Measurements from ENCODE around the gene MRPS9.

MRPS9 gene

DNA sequence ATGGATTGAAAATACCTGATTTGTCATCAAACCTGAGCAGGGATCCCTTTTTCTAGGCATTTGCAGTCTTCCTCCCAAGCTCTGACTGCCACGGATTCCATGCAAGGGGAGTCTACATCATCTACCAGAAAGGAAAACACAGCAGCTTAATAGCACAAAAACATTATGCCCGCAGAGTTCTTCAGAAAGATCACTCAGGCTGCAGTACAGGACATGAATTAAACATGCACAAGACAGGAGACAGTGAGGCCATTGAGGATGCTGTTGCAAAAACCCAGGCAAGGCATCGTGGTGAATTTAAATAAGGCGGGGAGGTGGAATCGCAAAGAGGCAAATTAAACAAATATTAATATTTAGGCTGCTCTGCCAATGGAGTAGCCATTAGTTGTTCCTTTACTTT, 88.5 kb downstream of the MRPS9 start:
- no peak for DNase-seq

DNA sequence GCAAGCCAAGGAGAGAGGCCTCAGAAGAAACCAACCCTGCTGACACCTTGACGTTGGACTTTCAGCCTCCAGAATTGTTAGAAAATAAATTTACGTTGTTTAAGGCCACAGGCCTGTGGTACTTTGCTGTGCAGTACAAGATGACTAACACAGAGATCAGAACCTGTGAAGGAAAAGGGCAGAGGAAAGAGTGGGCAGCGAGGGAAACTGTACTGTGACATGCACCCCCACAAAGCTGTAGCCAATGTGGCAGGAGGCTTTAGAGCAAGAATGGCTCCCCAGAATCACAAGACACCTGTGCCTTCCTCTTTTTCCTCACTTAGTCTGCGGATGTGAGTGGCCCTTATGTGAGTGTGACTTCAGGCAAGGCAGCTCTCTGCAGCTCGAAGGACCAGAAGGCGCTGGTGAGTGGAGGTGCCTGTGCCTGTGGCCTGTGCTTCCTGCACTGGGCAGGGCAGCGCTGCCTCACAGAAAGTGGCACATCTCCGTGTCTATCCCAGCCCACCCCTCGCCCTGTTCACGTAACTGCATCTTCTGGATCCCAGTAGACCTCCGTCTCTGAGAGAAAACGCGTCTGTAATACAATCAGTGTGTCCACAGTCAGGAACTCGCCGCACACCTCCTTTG, 89.5 kb downstream of the MRPS9 start:
- DNase-seq: no peak

DNA sequence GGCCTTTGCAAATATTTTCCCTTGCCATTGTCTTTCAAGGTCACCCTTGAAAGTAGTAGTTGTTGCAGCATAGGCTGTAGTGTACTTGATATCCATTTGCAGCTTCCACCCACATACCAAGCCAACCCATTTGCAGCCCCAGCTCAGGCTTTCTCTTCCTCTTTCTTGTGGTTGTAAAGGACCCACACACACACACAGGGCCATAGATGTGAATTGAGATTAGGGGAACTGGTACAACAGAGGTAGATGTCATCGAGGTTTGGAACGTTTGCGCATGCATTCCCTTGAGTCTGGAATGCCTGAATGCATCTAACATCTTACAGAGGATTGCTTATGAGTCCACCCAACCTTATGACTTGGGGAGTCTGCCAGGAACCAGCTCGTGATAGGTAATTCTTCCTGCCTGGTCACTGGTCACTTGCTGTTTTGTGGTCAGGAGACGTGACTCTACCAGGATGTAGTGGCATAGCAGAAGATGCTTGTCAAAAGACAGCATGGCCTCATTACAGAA, 91.9 kb downstream of the MRPS9 start:
- no peak for DNase-seq

DNA sequence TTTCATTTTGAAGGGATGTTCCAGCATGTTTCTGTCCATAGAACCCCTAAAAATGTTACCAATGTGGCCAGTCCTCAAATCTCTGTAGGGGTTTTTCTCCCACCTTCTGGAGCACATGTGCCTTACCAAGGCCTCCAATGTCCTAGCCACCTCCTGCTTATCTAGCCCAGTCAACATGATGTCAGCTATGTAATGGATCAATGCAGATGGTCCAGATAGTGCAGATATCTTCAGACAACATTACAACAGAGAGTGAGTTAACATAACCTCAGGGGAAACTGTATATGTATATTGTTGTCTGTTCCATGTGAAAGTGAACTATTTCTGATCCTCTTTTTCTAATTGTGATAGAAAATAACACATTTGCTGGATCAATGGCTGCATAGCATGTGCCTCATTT, 92.7 kb downstream of the MRPS9 start:
- no peak for DNase-seq

DNA sequence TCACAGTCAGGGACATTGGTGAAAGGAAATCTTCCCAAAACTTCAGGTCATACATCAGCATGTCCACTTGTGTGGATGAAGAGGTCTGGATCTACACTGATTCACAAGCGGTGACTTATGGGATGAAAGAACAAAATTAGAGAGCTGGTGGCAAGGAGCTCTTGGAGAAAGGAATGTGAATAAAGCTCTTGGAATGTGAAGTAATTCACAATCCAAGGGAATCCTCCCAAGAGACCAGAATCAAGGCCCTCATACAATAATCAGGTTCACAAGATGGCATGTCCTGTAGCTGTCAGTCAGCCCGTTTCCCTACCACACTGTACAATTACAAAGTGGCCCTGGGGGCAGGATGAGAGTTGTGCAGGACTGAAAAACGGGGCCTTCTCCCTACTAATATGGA, 96.2 kb downstream of the MRPS9 start:
- no peak for DNase-seq

DNA sequence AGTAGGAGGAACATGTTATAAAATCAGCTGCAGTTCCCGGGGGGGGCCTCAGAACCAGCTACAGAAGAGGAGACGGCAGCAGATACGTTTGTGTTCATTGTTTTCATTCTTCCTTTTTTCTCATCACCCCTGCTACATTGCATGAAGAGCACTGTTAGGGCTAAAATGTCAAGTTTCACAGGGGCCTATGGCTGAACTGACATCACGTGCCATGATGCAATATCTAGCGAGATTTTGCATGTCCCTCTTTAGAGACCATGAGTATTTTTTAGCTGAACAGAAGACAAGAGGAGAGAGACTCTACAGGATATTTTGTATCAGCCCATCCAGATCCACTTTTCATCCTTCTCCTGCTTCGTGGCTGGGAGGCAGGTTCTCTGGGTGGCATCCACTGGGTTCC, 97.6 kb downstream of the MRPS9 start:
- DNase-seq: no peak

DNA sequence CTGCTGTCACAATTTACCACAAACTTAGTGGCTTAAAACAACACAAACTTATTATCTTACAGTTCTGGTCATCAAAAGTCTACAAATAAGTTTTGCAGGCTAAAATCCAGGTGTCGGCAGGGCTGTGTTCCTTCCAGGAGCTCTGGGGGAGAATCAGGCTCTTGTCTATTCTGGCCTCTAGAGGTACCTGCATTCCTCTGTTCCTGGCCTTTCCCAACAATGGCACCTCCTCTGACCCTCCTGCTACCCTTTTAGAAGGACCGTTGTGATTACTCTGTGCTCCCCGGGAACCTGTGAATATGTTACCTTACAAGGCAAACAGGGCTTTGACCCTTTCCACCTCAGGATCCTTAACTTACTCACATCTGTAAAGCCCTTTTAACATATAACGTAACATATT, 98.5 kb downstream of the MRPS9 start:
- no peak for DNase-seq

DNA sequence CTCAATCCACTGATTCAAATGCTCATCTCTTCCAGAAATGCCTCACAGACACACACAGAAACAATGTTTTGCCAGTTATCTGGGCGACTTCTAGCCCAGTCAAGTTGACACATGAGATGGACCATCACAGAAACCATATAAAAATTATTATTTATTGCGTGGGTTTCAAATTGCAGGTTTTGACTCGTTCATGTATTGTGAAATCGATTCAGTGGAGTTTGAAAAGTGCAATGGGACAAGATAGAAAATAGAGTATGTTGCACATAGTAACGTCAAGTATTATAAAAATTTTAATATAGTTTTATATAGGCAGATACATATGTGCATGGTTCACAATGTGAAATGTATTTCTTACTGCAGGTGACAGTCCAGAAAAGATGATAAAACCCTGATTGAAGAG, 100.8 kb downstream of the MRPS9 start:
- no peak for DNase-seq

DNA sequence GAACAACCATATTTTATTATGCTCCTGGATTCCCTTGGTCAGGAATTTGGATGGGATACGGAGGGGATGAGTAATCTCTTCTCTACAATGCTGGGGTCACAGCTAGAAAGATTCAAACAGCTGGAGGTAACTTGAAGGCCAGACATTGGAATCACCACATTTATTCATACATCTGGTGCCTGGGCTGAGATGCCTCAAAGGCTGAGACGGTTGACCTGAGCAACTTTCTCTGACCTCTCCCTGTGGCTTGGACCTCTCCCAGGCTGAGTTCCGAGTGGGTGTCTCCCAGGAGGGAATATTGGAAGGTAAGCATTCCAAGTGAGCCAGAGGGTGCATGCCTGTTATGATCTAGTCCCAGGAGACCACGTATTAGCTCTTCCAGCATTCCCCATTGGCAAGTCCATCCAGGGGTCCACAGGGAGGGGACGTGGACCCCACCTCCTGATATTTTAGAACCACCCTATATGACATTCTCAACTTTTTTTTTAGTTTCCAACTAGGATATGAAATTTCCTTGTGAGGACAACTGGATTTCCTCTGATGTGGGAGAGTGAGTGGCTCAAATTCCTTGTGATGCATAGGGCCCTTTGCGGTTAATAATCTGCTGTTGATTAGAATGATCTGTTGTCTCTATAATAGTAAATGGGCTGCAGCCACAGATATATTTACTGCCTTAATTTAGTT, 101.8 kb downstream of the MRPS9 start:
- no peak for DNase-seq

DNA sequence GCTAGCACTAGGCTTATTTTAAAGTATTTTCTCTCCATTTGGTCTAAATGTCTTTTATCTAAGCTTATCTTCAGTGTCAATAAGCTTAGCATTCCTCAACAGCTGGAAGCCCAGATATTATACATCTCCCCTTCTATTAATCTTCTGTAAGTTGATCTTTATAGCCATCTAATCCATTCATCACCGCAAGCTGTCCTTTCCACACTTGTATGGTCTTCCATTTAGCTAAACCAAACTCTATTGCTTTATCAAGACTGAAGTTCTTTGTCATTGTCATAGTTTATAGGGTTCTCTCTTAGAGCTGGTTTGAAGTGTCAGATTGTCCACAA, 102.3 kb downstream of the MRPS9 start:
- DNase-seq: no peak

DNA sequence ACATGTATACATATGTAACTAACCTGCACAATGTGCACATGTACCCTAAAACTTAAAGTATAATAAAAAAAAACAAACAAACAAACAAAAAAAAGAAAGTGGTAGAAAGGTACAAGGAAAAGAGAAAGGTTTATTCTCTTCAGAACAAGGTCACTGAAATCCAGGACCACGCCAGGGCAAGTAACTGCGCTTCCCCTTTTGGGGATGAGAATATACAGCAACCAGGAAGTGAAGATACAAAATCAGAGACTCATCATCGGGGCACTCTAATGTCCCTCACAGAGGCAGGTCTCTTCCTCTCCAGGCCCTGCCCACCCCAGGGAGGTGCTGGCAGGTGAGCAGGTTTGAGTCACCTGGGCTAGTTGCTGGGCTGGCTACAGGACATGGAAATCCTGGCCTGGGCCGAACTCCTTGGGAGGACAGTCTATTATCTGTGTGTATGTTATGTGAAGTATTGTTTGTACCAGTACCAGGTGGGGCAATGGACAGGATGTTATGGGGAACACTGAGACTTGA, 103.3 kb downstream of the MRPS9 start:
- no peak for DNase-seq

DNA sequence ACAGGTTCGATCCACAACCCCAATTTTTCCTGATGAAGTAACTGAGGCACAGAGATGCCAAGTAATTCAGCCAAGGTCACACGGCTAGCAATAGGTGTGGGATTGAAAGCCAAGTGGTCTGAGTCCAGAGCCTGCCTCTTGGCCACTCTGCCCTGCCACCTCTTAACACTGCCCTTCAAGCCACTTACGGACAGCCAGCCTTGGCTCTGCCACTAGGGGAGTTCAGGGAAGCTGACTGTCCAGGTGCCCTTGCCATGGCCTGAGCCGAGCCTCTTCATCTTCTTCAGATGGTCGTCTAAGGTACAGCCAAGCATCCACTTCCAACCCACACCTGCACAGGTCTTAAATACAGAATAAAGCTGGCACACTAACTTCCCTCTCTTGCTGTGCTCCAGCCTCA, 104.4 kb downstream of the MRPS9 start:
- DNase-seq: no peak

DNA sequence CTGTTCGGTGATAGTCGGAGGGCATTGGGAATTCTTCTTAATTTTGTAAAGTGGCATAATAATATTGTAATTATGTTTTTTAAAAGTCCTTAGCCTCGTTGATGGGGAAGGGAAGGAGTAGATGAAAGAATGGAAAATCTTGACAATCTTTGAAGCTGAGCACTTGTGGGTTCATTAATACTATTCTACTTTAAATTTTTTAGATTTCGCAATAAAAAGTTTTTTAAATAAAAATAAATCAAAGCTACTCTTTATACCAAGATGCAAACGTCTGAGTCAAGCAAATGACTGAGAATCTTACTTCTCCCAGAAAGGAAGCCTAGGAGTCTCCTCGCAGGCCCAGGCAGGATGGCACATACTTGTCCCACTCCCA, 105.2 kb downstream of the MRPS9 start:
- no peak for DNase-seq

DNA sequence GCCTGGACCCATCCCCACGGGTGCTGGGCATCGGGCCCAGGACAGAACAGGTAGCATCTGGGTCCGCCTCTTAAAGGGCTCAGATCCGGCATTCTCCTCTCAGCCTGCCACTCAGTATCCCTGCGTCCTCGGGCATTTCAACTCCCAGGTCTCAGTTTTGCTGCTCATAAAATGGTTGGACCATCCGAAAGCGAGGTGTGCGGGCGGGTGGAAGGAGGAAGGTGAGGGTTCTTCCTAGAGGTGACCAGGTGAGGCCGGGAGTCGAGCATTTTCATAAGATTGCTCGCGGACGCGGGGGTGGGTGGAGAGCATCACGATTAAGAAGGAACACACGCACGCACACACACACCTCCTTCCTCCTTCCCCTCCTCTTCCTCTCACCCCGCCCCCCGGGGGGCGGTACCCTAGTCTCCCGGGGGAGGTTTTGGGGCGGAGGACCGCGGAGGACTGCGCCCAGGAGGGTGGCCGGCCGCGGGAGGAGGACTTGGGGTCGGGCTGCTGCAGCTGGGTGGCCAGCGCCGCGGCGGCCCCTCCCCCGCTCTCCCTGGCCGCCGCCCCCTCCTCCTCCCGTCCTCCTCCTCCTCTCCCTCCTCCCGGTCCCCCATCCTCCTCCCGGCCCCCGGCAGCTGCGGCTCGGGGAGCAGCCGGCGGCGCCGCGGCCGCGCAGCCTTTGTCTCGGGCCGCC, 105.7 kb downstream of the MRPS9 start:
- DNase-seq: no peak

DNA sequence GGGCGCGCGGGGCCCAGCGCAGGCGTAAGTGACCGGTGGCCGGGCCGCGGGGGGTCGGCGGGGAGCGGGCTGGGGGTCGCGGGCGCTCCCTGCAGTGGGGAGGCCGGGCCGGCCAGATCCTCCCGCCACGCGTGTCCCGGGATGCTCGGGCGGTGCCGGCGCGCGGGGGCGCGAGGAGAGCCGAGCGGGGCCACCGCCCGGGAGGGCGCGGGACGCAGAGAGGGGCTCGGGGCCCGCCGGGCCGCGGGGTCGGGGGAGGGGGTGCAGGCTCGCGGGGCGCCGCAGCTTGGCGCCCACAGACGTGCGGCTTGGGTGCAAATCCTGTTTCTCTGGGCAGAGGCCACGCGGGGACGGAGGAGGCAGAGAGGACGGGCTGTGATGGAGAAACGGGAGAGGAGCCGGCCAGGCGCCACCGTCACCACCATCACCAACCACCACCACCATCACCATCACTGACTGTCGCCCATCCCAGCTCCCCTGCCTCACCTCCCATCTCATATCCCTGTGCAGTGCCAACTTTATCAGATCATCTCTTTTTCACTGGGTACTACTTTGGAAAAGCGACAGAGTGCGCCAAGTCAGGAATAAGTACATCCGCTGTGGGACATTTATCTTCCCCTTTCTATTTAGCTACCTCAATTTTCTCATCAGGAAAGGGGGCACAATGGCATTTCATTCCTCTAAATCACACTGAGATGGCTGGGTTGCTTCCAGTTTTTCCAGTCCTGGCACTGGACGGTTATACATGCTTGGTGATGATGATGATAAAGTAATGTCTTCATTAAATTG, 106.5 kb downstream of the MRPS9 start:
- DNase-seq: no peak

DNA sequence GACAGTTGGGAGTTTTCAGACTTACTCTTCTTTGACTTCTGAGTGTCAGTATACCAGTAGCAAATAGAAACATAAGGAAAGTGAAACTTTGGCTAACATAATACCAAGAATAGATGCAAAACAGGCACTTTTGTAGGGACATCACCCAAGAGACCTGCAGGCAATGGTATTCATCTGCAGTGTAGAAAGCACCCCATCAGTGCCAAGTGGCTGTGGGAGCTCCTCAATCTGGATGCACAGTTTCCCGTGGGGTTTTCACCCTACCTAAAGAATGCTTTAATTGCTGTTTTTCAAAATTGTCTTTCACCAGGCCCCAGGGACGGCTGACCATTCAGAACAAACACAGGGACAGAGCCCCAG, 107.1 kb downstream of the MRPS9 start:
- no peak for DNase-seq

DNA sequence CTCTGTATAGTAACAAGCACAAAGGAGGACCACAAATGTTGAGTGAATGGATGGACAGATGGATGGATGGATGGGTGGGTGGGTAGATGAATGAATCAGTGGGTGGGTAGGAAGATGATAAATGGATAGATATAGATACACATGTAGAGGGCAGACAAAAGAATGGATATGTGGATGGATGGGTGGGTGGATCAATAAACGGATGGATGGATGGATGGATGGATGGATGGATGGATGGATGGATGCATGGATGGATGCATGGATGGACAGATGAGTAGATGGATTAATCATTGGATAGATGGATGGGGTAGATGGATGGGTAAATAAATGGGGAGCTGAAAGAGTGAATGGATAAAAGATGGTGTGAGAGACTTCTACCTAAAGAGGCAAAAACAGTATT, 111.4 kb downstream of the MRPS9 start:
- DNase-seq: no peak
